ENCODE data around the gene SLC25A30. TPM values are rescaled to one million over a fixed set of nuclear protein-coding genes. Genes with fewer than 3 reads are reported as not detected.

SLC25A30 gene
- 10 to 100 TPM; 13.3 to 29.4 (median 23.6) TPM for total RNA-seq
- 1 to 10 TPM; 1.7 to 2.1 TPM for polyA plus RNA-seq
- 31.5 reads per million, percentile 61 among the genes with 10 or more reads in this experiment for total RNA-seq

GRCh38 chr13:45417790-45418534 is at the start of gene SLC25A30:
TSS of gene SLC25A30 (minus strand) at chr13:45418373. CDS start at chr13:45411425, 6,948 bp downstream.
- Histone ChIP-seq H3K4me3 (ENCODE audit: low read length) (peak within 1 kb of the TSS; percentile 97), H3K27ac (ENCODE audit: low read depth, low read length) (peak within 1 kb of the TSS; percentile 79), H3K27me3 (ENCODE audit: control insufficient read depth in 2 of 2, insufficient read depth in 2 of 2, low read length in 2 of 2) (no peaks in the 10 kb centered on the region), H3K4me1 (ENCODE audit: control insufficient read depth in 2 of 2, insufficient read depth in 2 of 2, low read length in 2 of 2) (peaks cover 4 to 21% of the 10 kb centered on the region in 2 donors), H3K9me3 (ENCODE audit: control insufficient read depth in 2 of 3, low read length in 3 of 3) (no peaks in the 10 kb centered on the region), H3K36me3 (ENCODE audit: control insufficient read depth in 2 of 3, insufficient read depth in 3 of 3, low read length in 3 of 3) (peaks cover 0 to 4% (median 0%) of the 10 kb centered on the region in 3 experiments)
- ChIA-PET CTCF (interaction anchor here (1.3 to 3.0 kb wide), 5 partner anchors 23 to 70 kb away, joined by 4 to 16 read pairs (median 7); no protein-coding TSS in a partner anchor), POLR2A (interaction anchor here (0.8 to 5.6 kb wide), 12 partner anchors 8 to 81 kb away, joined by 3 to 40 read pairs (median 6); partner anchors contain the start of genes COG3 and TPT1)
- intact Hi-C loops (cut with micrococcal nuclease): loop anchor here (1.0 to 5.0 kb wide), 15 partner anchors 10 to 1135 kb away; partner anchors contain the start of genes COG3 (in 2 of the 2), TPT1 (in 2 of the 2), GTF2F2 (in 1 of the 2) and LCP1 (in 1 of the 2)
- peak; percentile 97 for ATAC-seq
- H3K4me3 Mint-ChIP-seq: peak within 1 kb of the TSS; percentile 90 to 98 (median 96)
- H3K27me3 Mint-ChIP-seq: no peaks in the 10 kb centered on the region
- H3K4me1 Mint-ChIP-seq: peaks cover 0 to 36% (median 27%) of the 10 kb centered on the region in 7 donors
- H3K9me3 Mint-ChIP-seq: peaks cover 0 to 4% (median 0%) of the 10 kb centered on the region in 11 donors
- H3K36me3 Mint-ChIP-seq: peaks cover 0 to 4% (median 0%) of the 10 kb centered on the region in 5 donors
- peak within 1 kb of the TSS; percentile 92 to 99 (median 96) for H3K27ac Mint-ChIP-seq
- peak; percentile 73 to 90 (median 87) for DNase-seq

- Histone ChIP-seq H3K36me3 (ENCODE audit: control insufficient read depth in 2 of 3, insufficient read depth in 3 of 3, low read length in 3 of 3) (peaks cover 0 to 6% (median 0%) of the 10 kb centered on the region in 3 experiments), H3K9me3 (ENCODE audit: control insufficient read depth in 2 of 3, low read length in 3 of 3) (no peaks in the 10 kb centered on the region), H3K27ac (ENCODE audit: low read depth, low read length) (peak overlapping the region; percentile 92), H3K27me3 (ENCODE audit: control insufficient read depth in 2 of 2, insufficient read depth in 2 of 2, low read length in 2 of 2) (no peaks in the 10 kb centered on the region), H3K4me3 (ENCODE audit: low read length) (no peak overlapping the region), H3K4me1 (ENCODE audit: control insufficient read depth in 2 of 2, insufficient read depth in 2 of 2, low read length in 2 of 2) (peaks cover 10 to 32% of the 10 kb centered on the region in 2 donors)
- Mint-ChIP-seq H3K27me3 (no peaks in the 10 kb centered on the region), H3K4me3 (peak overlapping the region; percentile 90 to 97 (median 95)), H3K27ac (peak overlapping the region in 8 of 9 donors; percentile 51 to 98 (median 94)), H3K4me1 (peaks cover 39 to 85% (median 72%) of the 10 kb centered on the region in 7 donors), H3K36me3 (peaks cover 0 to 22% (median 4%) of the 10 kb centered on the region in 5 donors), H3K9me3 (peaks cover 0 to 1% (median 0%) of the 10 kb centered on the region in 11 donors)
- DNase-seq (no peak), ATAC-seq (no peak)
- intact Hi-C loops (cut with micrococcal nuclease): loop anchor here in 1 of 2 donors (5.0 kb wide), 1 partner anchor 586 kb away; the partner anchor contains the start of gene ZC3H13
- ChIA-PET CTCF (no interaction called here), POLR2A (interaction anchor here (1.5 kb wide), 1 partner anchor 48 kb away, joined by 5 read pairs; the partner anchor contains the start of gene SLC25A30)
Measured at GRCh38 chr13:45466359-45466758, 48.2 kb upstream of the SLC25A30 start.

- H3K27ac ChIP-seq (ENCODE audit: low read depth, low read length): peak within 1 kb of the TSS; percentile 92
- no peaks in the 10 kb centered on the region for H3K27me3 ChIP-seq (ENCODE audit: control insufficient read depth in 2 of 2, insufficient read depth in 2 of 2, low read length in 2 of 2)
- peak; percentile 98 for ATAC-seq
- H3K4me3 ChIP-seq (ENCODE audit: low read length): peak within 1 kb of the TSS; percentile 49
- peaks cover 0 to 13% (median 4%) of the 10 kb centered on the region in 5 donors for H3K36me3 Mint-ChIP-seq
- H3K36me3 ChIP-seq (ENCODE audit: control insufficient read depth in 2 of 3, insufficient read depth in 3 of 3, low read length in 3 of 3): peaks cover 0 to 6% (median 0%) of the 10 kb centered on the region in 3 experiments
- H3K27me3 Mint-ChIP-seq: no peaks in the 10 kb centered on the region
- no peaks in the 10 kb centered on the region for H3K9me3 ChIP-seq (ENCODE audit: control insufficient read depth in 2 of 3, low read length in 3 of 3)
- ChIA-PET POLR2A (interaction anchor here (0.6 to 5.4 kb wide), 11 partner anchors 9 to 124 kb away, joined by 3 to 37 read pairs (median 4); partner anchors contain the start of genes SLC25A30 and TPT1), CTCF (interaction anchor here (0.6 to 1.4 kb wide), 3 partner anchors 67 to 97 kb away, joined by 3 to 5 read pairs (median 5); no protein-coding TSS in a partner anchor)
- H3K4me3 Mint-ChIP-seq: peak within 1 kb of the TSS; percentile 90 to 97 (median 95)
- H3K9me3 Mint-ChIP-seq: no peaks in the 10 kb centered on the region
- H3K27ac Mint-ChIP-seq: peak within 1 kb of the TSS; percentile 81 to 98 (median 94)
- H3K4me1 ChIP-seq (ENCODE audit: control insufficient read depth in 2 of 2, insufficient read depth in 2 of 2, low read length in 2 of 2): peaks cover 10 to 28% of the 10 kb centered on the region in 2 donors
- peaks cover 33 to 74% (median 59%) of the 10 kb centered on the region in 7 donors for H3K4me1 Mint-ChIP-seq
- DNase-seq: peak; percentile 87 to 97 (median 96)
- intact Hi-C loops (cut with micrococcal nuclease): loop anchor here (1.0 to 5.0 kb wide), 20 partner anchors 8 to 888 kb away; partner anchors contain the start of genes GPALPP1 (in 2 of the 2), NUFIP1 (in 2 of the 2), SLC25A30 (in 2 of the 2) and TPT1 (in 2 of the 2)
Measured at GRCh38 chr13:45464687-45465453, 46.7 kb upstream of the SLC25A30 start, which contains the start of gene COG3. TSS of gene COG3 (plus strand) at chr13:45464939. CDS start at chr13:45465037, 98 bp downstream.

- Mint-ChIP-seq H3K4me1 (peaks cover 31 to 68% (median 53%) of the 10 kb centered on the region in 7 donors), H3K4me3 (peak overlapping the region; percentile 90 to 97 (median 95)), H3K27me3 (peaks cover 0 to 4% (median 0%) of the 10 kb centered on the region in 5 donors), H3K27ac (peak overlapping the region; percentile 81 to 98 (median 94)), H3K9me3 (peaks cover 0 to 5% (median 0%) of the 10 kb centered on the region in 11 donors), H3K36me3 (peaks cover 0 to 14% (median 4%) of the 10 kb centered on the region in 5 donors)
- H3K9me3 ChIP-seq (ENCODE audit: control insufficient read depth in 2 of 3, low read length in 3 of 3): no peaks in the 10 kb centered on the region
- no peak for DNase-seq
- peak overlapping the region; percentile 49 for H3K4me3 ChIP-seq (ENCODE audit: low read length)
- ChIA-PET CTCF (interaction anchor here (0.6 to 1.4 kb wide), 3 partner anchors 67 to 97 kb away, joined by 3 to 5 read pairs (median 5); no protein-coding TSS in a partner anchor), POLR2A (interaction anchor here (1.0 to 5.4 kb wide), 6 partner anchors 9 to 124 kb away, joined by 4 to 37 read pairs (median 7); partner anchors contain the start of genes SLC25A30 and TPT1)
- H3K27me3 ChIP-seq (ENCODE audit: control insufficient read depth in 2 of 2, insufficient read depth in 2 of 2, low read length in 2 of 2): no peaks in the 10 kb centered on the region
- intact Hi-C loops (cut with micrococcal nuclease): loop anchor here (1.0 to 2.0 kb wide), 18 partner anchors 23 to 887 kb away; partner anchors contain the start of genes GPALPP1 (in 2 of the 2), NUFIP1 (in 2 of the 2), SLC25A30 (in 2 of the 2) and TPT1 (in 2 of the 2)
- peaks cover 0 to 6% (median 0%) of the 10 kb centered on the region in 3 experiments for H3K36me3 ChIP-seq (ENCODE audit: control insufficient read depth in 2 of 3, insufficient read depth in 3 of 3, low read length in 3 of 3)
- peaks cover 10 to 28% of the 10 kb centered on the region in 2 donors for H3K4me1 ChIP-seq (ENCODE audit: control insufficient read depth in 2 of 2, insufficient read depth in 2 of 2, low read length in 2 of 2)
- ATAC-seq: no peak
- H3K27ac ChIP-seq (ENCODE audit: low read depth, low read length): peak overlapping the region; percentile 92
Measured at GRCh38 chr13:45464141-45464686, 46.0 kb upstream of the SLC25A30 start.

- CTCF ChIA-PET: no interaction called here
- H3K27ac ChIP-seq (ENCODE audit: low read depth, low read length): no peak overlapping the region
- H3K9me3 Mint-ChIP-seq: peaks cover 0 to 34% (median 7%) of the 10 kb centered on the region in 11 donors
- no peak overlapping the region for H3K27ac Mint-ChIP-seq
- peaks cover 0 to 6% (median 0%) of the 10 kb centered on the region in 5 donors for H3K27me3 Mint-ChIP-seq
- H3K4me3 ChIP-seq (ENCODE audit: low read length): no peak overlapping the region
- peaks cover 0 to 4% (median 1%) of the 10 kb centered on the region in 7 donors for H3K4me1 Mint-ChIP-seq
- ATAC-seq (no peak), DNase-seq (no peak)
- no peaks in the 10 kb centered on the region for H3K27me3 ChIP-seq (ENCODE audit: control insufficient read depth in 2 of 2, insufficient read depth in 2 of 2, low read length in 2 of 2)
- peaks cover 0 to 8% (median 0%) of the 10 kb centered on the region in 3 experiments for H3K9me3 ChIP-seq (ENCODE audit: control insufficient read depth in 2 of 3, low read length in 3 of 3)
- no peaks in the 10 kb centered on the region for H3K4me1 ChIP-seq (ENCODE audit: control insufficient read depth in 2 of 2, insufficient read depth in 2 of 2, low read length in 2 of 2)
- H3K36me3 ChIP-seq (ENCODE audit: control insufficient read depth in 2 of 3, insufficient read depth in 3 of 3, low read length in 3 of 3): no peaks in the 10 kb centered on the region
- intact Hi-C loops (cut with micrococcal nuclease): no loop called here
- H3K36me3 Mint-ChIP-seq: peaks cover 5 to 14% (median 8%) of the 10 kb centered on the region in 5 donors
- no peak overlapping the region for H3K4me3 Mint-ChIP-seq
- POLR2A ChIA-PET: no interaction called here
Measured at GRCh38 chr13:45456196-45456972, 38.2 kb upstream of the SLC25A30 start.

All from naive thymus-derived CD4-positive, alpha-beta T cell (primary cell).